Keratinocyte (primary cell): ENCODE results near the gene POM121L2. TPM values are rescaled to one million over a fixed set of nuclear protein-coding genes. Genes with fewer than 3 reads are reported as not detected.
A peak's percentile ranks its signal among the peaks of the same experiment; 100 is the strongest.

ENCODE experiments used
- DNase-seq: peaks from one replicate; pipeline ENCODE4 v3.0.0-alpha.2; 2011; ENCODE audit warnings: low read depth, missing footprints, low spot score
- FAIRE-seq: peaks from 2 replicates; lab custom pipeline; 2011; peaks lifted over from hg19 to GRCh38; lab: Jason Lieb, UNC
- H2AFZ ChIP-seq: 2 replicates; pipeline ENCODE4 v1.6.0; 2012; ENCODE audit warnings: low read length, control low read depth, inconsistent platforms; ENCODE audit not compliant: control insufficient read depth
- H3K27ac ChIP-seq: 2 replicates; pipeline ENCODE4 v1.5.1; 2011; ENCODE audit warnings: low read length; ENCODE audit not compliant: control insufficient read depth, insufficient read depth
- H3K27me3 ChIP-seq: 3 replicates; pipeline ENCODE4 v1.6.0; 2011; ENCODE audit warnings: low read length; ENCODE audit not compliant: control insufficient read depth, insufficient read depth; ENCODE audit errors: extremely low read depth
- H3K36me3 ChIP-seq, 2 experiments: 2 replicates in 1 of 2; 3 replicates in 1 of 2; pipeline ENCODE4 v1.5.1; 2011; ENCODE audit warnings: low read length in 2 of 2, mild to moderate bottlenecking in 1 of 2; ENCODE audit not compliant: control insufficient read depth in 2 of 2, insufficient read depth in 2 of 2; ENCODE audit errors: extremely low read depth in 1 of 2
- H3K4me1 ChIP-seq: 3 replicates; pipeline ENCODE4 v1.5.1; 2011; ENCODE audit warnings: low read length; ENCODE audit not compliant: control insufficient read depth, insufficient read depth; ENCODE audit errors: extremely low read depth
- H3K4me2 ChIP-seq: 3 replicates; pipeline ENCODE4 v1.6.0; 2011; ENCODE audit warnings: low read depth, low read length; ENCODE audit not compliant: control insufficient read depth, insufficient read depth; ENCODE audit errors: extremely low read depth
- H3K4me3 ChIP-seq, 3 experiments: fragments of 200-600 bp in 1 of 3; sonication (generic) in 1 of 3; 2 replicates in 2 of 3; 3 replicates in 1 of 3; pipeline ENCODE4 v1.5.1; 2011 to 2016; ENCODE audit warnings: low read length in 3 of 3, mild to moderate bottlenecking in 3 of 3, control low read depth in 2 of 3, inconsistent platforms in 1 of 3, low read depth in 1 of 3, mixed read lengths in 1 of 3, mixed run types in 1 of 3, moderate library complexity in 1 of 3; ENCODE audit not compliant: control insufficient read depth in 2 of 3, insufficient read depth in 2 of 3; ENCODE audit errors: extremely low read depth in 1 of 3
- H3K79me2 ChIP-seq: 2 replicates; pipeline ENCODE4 v1.6.0; 2012; ENCODE audit warnings: low read length; ENCODE audit not compliant: control insufficient read depth, insufficient read depth
- H3K9ac ChIP-seq: 3 replicates; pipeline ENCODE4 v1.6.0; 2011; ENCODE audit warnings: low read length; ENCODE audit not compliant: control insufficient read depth, insufficient read depth; ENCODE audit errors: extremely low read depth
- H3K9me1 ChIP-seq: 3 replicates; pipeline ENCODE4 v1.6.0; 2011; ENCODE audit warnings: low read length; ENCODE audit not compliant: control insufficient read depth, insufficient read depth; ENCODE audit errors: extremely low read depth
- H3K9me3 ChIP-seq: 2 replicates; pipeline ENCODE4 v1.5.1; 2012; ENCODE audit warnings: low read depth, low read length; ENCODE audit not compliant: control insufficient read depth
- H4K20me1 ChIP-seq: 3 replicates; pipeline ENCODE4 v1.6.0; 2011; ENCODE audit warnings: low read length; ENCODE audit not compliant: control insufficient read depth, insufficient read depth; ENCODE audit errors: extremely low read depth
- EZH2 ChIP-seq: IDR thresholded peaks from one replicate; pipeline ENCODE4 v1.6.1; 2012; ENCODE audit warnings: inconsistent platforms, mild to moderate bottlenecking, low read length, moderate library complexity
- dilution Hi-C: fragments of 300-500 bp; cut with MboI; formaldehyde crosslinking; loops from one replicate; pipeline ENCODE4 v1.7.0; 2020; ENCODE audit warnings: low sequenced_read_pairs; ENCODE audit not compliant: extremely low pct_ligation_motif_present
- polyA plus RNA-seq, 5 experiments: library from polyadenylated mRNA; depleted of rRNA in 3 of 5; stranded (reverse) in 3 of 5; stranded (forward) in 1 of 5; unstranded in 1 of 5; fragments of >200 nt; gene quantifications; 1 replicate in 1 of 5; 2 replicates in 3 of 5; 3 replicates in 1 of 5; pipeline versions ENCODE4 v1.2.1 to v1.2.3, GENCODE V29; 2011 to 2012; ENCODE audit warnings: missing spikeins in 2 of 5, low read depth in 1 of 5, low replicate concordance in 1 of 5
- TF ChIP-seq, protein P1 (sequence below), 3 experiments: IDR thresholded peaks in 1 of 3; conservative IDR thresholded peaks in 1 of 3; optimal IDR thresholded peaks in 1 of 3; 2 replicates in 2 of 3; 3 replicates in 1 of 3; pipeline versions ENCODE3 to v1.5.1; 2011; ENCODE audit warnings: low read length in 3 of 3, mild to moderate bottlenecking in 3 of 3, moderate library complexity in 2 of 3, control low read depth in 1 of 3, inconsistent platforms in 1 of 3; ENCODE audit not compliant: insufficient read depth in 2 of 3; ENCODE audit errors: extremely low read depth in 1 of 3

Gene POM121L2
- polyA plus RNA-seq, 1 donor (not counting 4 experiments of a cell fraction or from before 2014, with no cell fraction given) = not detected

DNA sequence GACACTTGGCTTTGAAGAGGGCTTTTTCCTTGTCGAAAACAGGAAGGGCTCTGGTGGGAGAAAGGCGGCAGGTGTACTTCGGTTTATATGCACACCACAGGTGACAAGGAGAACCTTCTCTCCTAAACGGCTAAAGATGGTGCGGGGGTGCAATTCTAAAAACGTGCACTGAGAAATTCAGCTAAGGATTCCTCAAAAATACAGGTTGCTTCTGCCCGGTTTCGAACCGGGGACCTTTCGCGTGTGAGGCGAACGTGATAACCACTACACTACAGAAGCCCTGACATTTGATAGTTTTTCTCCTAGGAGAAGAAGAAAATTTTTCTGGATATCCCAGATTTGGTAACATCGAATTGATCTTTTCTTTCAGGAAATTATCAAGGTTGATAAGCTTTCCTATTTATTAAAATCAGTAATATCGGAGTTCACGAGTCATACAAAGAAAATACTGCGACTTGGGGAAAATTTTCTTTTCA is 32.0 kb downstream of the POM121L2 start:
- peaks cover 24% of the 10 kb centered on the region for H3K27me3 ChIP-seq
- H3K79me2 ChIP-seq = no peaks in the 10 kb centered on the region
- peak overlapping the region; percentile 80 for H3K4me2 ChIP-seq
- H3K9me1 ChIP-seq = no peaks in the 10 kb centered on the region
- DNase-seq (no peak), FAIRE-seq (peak; percentile 53)
- no peaks in the 10 kb centered on the region for H3K9me3 ChIP-seq
- peaks cover 7% of the 10 kb centered on the region for H3K4me1 ChIP-seq
- TF ChIP-seq EZH2 = no peak
- TF ChIP-seq, protein P1, sequence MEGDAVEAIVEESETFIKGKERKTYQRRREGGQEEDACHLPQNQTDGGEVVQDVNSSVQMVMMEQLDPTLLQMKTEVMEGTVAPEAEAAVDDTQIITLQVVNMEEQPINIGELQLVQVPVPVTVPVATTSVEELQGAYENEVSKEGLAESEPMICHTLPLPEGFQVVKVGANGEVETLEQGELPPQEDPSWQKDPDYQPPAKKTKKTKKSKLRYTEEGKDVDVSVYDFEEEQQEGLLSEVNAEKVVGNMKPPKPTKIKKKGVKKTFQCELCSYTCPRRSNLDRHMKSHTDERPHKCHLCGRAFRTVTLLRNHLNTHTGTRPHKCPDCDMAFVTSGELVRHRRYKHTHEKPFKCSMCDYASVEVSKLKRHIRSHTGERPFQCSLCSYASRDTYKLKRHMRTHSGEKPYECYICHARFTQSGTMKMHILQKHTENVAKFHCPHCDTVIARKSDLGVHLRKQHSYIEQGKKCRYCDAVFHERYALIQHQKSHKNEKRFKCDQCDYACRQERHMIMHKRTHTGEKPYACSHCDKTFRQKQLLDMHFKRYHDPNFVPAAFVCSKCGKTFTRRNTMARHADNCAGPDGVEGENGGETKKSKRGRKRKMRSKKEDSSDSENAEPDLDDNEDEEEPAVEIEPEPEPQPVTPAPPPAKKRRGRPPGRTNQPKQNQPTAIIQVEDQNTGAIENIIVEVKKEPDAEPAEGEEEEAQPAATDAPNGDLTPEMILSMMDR (optimal IDR thresholded peaks at IDR 0.05 in 1 of 3, IDR thresholded peaks at IDR 0.05 in 1 of 3, conservative IDR thresholded peaks at IDR 0.05 in 1 of 3; ENCODE audit: extremely low read depth in 1 of 3, insufficient read depth in 2 of 3, low read length in 3 of 3) = no peak
- dilution Hi-C loops = no loop called here
- no peaks in the 10 kb centered on the region for H3K36me3 ChIP-seq
- H3K27ac ChIP-seq = no peak overlapping the region
- H4K20me1 ChIP-seq = no peaks in the 10 kb centered on the region
- peak overlapping the region; percentile 32 for H2AFZ ChIP-seq
- peak overlapping the region; percentile 55 for H3K9ac ChIP-seq
- H3K4me3 ChIP-seq = peak overlapping the region; percentile 43 to 74 (median 74)

DNA sequence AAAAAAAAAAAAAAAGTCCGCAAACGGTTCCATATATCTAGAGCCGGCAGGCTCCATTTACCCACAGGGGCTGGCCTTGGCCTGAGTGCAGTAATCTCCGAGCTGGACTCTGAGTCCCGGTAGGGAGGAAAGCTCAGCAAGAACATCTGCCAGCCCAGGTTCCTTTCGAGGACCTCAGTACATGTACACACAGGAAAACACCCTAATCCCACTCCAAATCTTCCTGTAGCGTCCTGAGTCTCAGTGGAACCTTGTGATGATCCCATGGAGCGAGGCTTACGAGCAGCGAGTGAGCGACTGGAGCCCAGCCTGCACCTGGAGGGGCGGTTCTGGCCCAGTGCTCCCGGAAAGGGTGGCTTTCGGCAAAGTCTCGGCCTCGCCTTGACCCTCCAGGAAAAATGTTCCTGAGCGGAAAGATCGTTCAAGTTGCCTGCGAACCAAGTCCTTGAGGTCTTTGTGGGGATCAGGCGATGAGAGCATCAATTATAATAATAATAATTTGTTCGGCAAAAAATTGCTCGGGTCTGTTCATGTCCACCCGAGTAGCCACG is 32.5 kb downstream of the POM121L2 start:
- Histone ChIP-seq H3K9me3 (no peaks in the 10 kb centered on the region), H3K27ac (no peak overlapping the region), H3K9me1 (no peaks in the 10 kb centered on the region), H3K4me3 (peak overlapping the region; percentile 43 to 74 (median 74)), H3K27me3 (peaks cover 24% of the 10 kb centered on the region), H3K4me2 (peak overlapping the region; percentile 80), H2AFZ (peak overlapping the region; percentile 90), H3K79me2 (no peaks in the 10 kb centered on the region), H4K20me1 (no peaks in the 10 kb centered on the region), H3K4me1 (peaks cover 7% of the 10 kb centered on the region), H3K36me3 (no peaks in the 10 kb centered on the region), H3K9ac (peak overlapping the region; percentile 55)
- TF ChIP-seq EZH2 = no peak
- TF ChIP-seq, protein P1 (optimal IDR thresholded peaks at IDR 0.05 in 1 of 3, IDR thresholded peaks at IDR 0.05 in 1 of 3, conservative IDR thresholded peaks at IDR 0.05 in 1 of 3; ENCODE audit: extremely low read depth in 1 of 3, insufficient read depth in 2 of 3, low read length in 3 of 3) = no peak
- dilution Hi-C loops = no loop called here
- DNase-seq (no peak), FAIRE-seq (no peak)
